Central memory CD8-positive, alpha-beta T cell (primary cell): ENCODE data around the gene NIPBL.

Source experiments
- ATAC-seq: fragments of 150-1000 bp; cut with Tn5 transposase; replicated peaks from 2 replicates; pipeline ENCODE4 v1.10.0; 2022; ENCODE audit warnings: mild to moderate bottlenecking, moderate FRiP score, moderate number of reproducible peaks; ENCODE audit not compliant: poor library complexity, severe bottlenecking; ENCODE audit errors: extremely low read depth
- DNase-seq, 2 donors: peaks; one replicate each; pipeline ENCODE4 v3.0.0; 2021; ENCODE audit warnings: low spot score in 2 of 2
- H3K27ac Mint-ChIP-seq: one replicate; pipeline ENCODE4 v1.8.0; 2022; ENCODE audit warnings: low read depth, mild to moderate bottlenecking, moderate library complexity, mixed read lengths
- H3K27me3 Mint-ChIP-seq: one replicate; pipeline ENCODE4 v1.8.0; 2022; ENCODE audit warnings: mixed read lengths
- H3K36me3 Mint-ChIP-seq: one replicate; pipeline ENCODE4 v1.8.0; 2022; ENCODE audit warnings: mild to moderate bottlenecking, moderate library complexity, mixed read lengths; ENCODE audit not compliant: insufficient read depth
- H3K4me1 Mint-ChIP-seq: one replicate; pipeline ENCODE4 v1.8.0; 2022; ENCODE audit warnings: mixed read lengths
- H3K4me3 Mint-ChIP-seq: one replicate; pipeline ENCODE4 v1.8.0; 2022; ENCODE audit warnings: mild to moderate bottlenecking, moderate library complexity, mixed read lengths
- H3K9me3 Mint-ChIP-seq: one replicate; pipeline ENCODE4 v1.8.0; 2022; ENCODE audit warnings: mixed read lengths

Gene NIPBL

GRCh38 chr5:36861871-36862270 lies 14.7 kb upstream of the NIPBL start:
- ATAC-seq (no peak), DNase-seq (no peak)
- H3K4me3 Mint-ChIP-seq: no peak overlapping the region
- no peaks in the 10 kb centered on the region for H3K36me3 Mint-ChIP-seq
- peaks cover 8% of the 10 kb centered on the region for H3K27me3 Mint-ChIP-seq
- H3K27ac Mint-ChIP-seq: no peak overlapping the region
- no peaks in the 10 kb centered on the region for H3K4me1 Mint-ChIP-seq
- H3K9me3 Mint-ChIP-seq: no peaks in the 10 kb centered on the region

GRCh38 chr5:36870399-36871040 lies 6.0 kb upstream of the NIPBL start:
- Mint-ChIP-seq H3K36me3 (peaks cover 9% of the 10 kb centered on the region), H3K9me3 (no peaks in the 10 kb centered on the region), H3K4me3 (no peak overlapping the region), H3K4me1 (peaks cover 24% of the 10 kb centered on the region), H3K27ac (no peak overlapping the region), H3K27me3 (no peaks in the 10 kb centered on the region)
- DNase-seq (no peak), ATAC-seq (peak; percentile 77)

GRCh38 chr5:36874465-36874864 lies 2.1 kb upstream of the NIPBL start:
- Mint-ChIP-seq H3K9me3 (no peaks in the 10 kb centered on the region), H3K4me3 (peak overlapping the region; percentile 85), H3K36me3 (peaks cover 30% of the 10 kb centered on the region), H3K27me3 (no peaks in the 10 kb centered on the region), H3K4me1 (peaks cover 46% of the 10 kb centered on the region), H3K27ac (peak overlapping the region; percentile 98)
- ATAC-seq: no peak
- DNase-seq: no peak

- peak overlapping the region; percentile 85 for H3K4me3 Mint-ChIP-seq
- peaks cover 44% of the 10 kb centered on the region for H3K4me1 Mint-ChIP-seq
Observed at GRCh38 chr5:36875051-36875789, 1.3 kb upstream of the NIPBL start.

GRCh38 chr5:36875790-36876298 lies 725 bp upstream of the NIPBL start:
- no peaks in the 10 kb centered on the region for H3K27me3 Mint-ChIP-seq
- DNase-seq (peak; percentile 61), ATAC-seq (peak; percentile 61)
- H3K27ac Mint-ChIP-seq: peak overlapping the region; percentile 98
- H3K4me1 Mint-ChIP-seq: peaks cover 42% of the 10 kb centered on the region
- H3K36me3 Mint-ChIP-seq: peaks cover 30% of the 10 kb centered on the region
- H3K4me3 Mint-ChIP-seq: peak overlapping the region; percentile 85
- H3K9me3 Mint-ChIP-seq: no peaks in the 10 kb centered on the region

More at GRCh38 chr5:36875051-36875789, 1.3 kb upstream of the NIPBL start:
- ATAC-seq (peak; percentile 14), DNase-seq (peak in 1 of 2 donors; percentile 19)
- no peaks in the 10 kb centered on the region for H3K9me3 Mint-ChIP-seq
- H3K36me3 Mint-ChIP-seq: peaks cover 30% of the 10 kb centered on the region
- no peaks in the 10 kb centered on the region for H3K27me3 Mint-ChIP-seq
- peak overlapping the region; percentile 98 for H3K27ac Mint-ChIP-seq

- H3K4me3 Mint-ChIP-seq: peak overlapping the region; percentile 85
- no peaks in the 10 kb centered on the region for H3K27me3 Mint-ChIP-seq
- ATAC-seq (peak; percentile 15), DNase-seq (peak; percentile 29 to 44)
- H3K27ac Mint-ChIP-seq: peak overlapping the region; percentile 98
- H3K36me3 Mint-ChIP-seq: peaks cover 30% of the 10 kb centered on the region
- H3K4me1 Mint-ChIP-seq: peaks cover 49% of the 10 kb centered on the region
- H3K9me3 Mint-ChIP-seq: no peaks in the 10 kb centered on the region
Observed at GRCh38 chr5:36876965-36877666, 547 bp downstream of the NIPBL start.

GRCh38 chr5:36877667-36878391 lies 1.3 kb downstream of the NIPBL start:
- Mint-ChIP-seq H3K9me3 (no peaks in the 10 kb centered on the region), H3K4me3 (peak overlapping the region; percentile 85), H3K27me3 (no peaks in the 10 kb centered on the region), H3K4me1 (peaks cover 52% of the 10 kb centered on the region), H3K36me3 (peaks cover 30% of the 10 kb centered on the region), H3K27ac (peak overlapping the region; percentile 98)
- ATAC-seq: no peak
- DNase-seq: no peak

- Mint-ChIP-seq H3K36me3 (peaks cover 28% of the 10 kb centered on the region), H3K27ac (peak overlapping the region; percentile 98), H3K27me3 (no peaks in the 10 kb centered on the region), H3K9me3 (no peaks in the 10 kb centered on the region), H3K4me1 (peaks cover 52% of the 10 kb centered on the region), H3K4me3 (peak overlapping the region; percentile 85)
- ATAC-seq (no peak), DNase-seq (no peak)
Observed at GRCh38 chr5:36878392-36879082, 2.0 kb downstream of the NIPBL start.

GRCh38 chr5:36879274-36880033 lies 2.9 kb downstream of the NIPBL start:
- ATAC-seq: no peak
- Mint-ChIP-seq H3K27ac (peak overlapping the region; percentile 98), H3K4me3 (peak overlapping the region; percentile 85), H3K36me3 (peaks cover 28% of the 10 kb centered on the region), H3K9me3 (no peaks in the 10 kb centered on the region), H3K4me1 (peaks cover 60% of the 10 kb centered on the region), H3K27me3 (no peaks in the 10 kb centered on the region)
- DNase-seq: no peak

- peak overlapping the region; percentile 27 for H3K4me3 Mint-ChIP-seq
- ATAC-seq: no peak
- peaks cover 22% of the 10 kb centered on the region for H3K36me3 Mint-ChIP-seq
- H3K4me1 Mint-ChIP-seq: peaks cover 56% of the 10 kb centered on the region
- no peak for DNase-seq
- H3K9me3 Mint-ChIP-seq: no peaks in the 10 kb centered on the region
- H3K27me3 Mint-ChIP-seq: no peaks in the 10 kb centered on the region
- no peak overlapping the region for H3K27ac Mint-ChIP-seq
Observed at GRCh38 chr5:36880761-36881160, 4.2 kb downstream of the NIPBL start.

- H3K9me3 Mint-ChIP-seq: no peaks in the 10 kb centered on the region
- no peaks in the 10 kb centered on the region for H3K27me3 Mint-ChIP-seq
- H3K36me3 Mint-ChIP-seq: peaks cover 17% of the 10 kb centered on the region
- peak overlapping the region; percentile 27 for H3K4me3 Mint-ChIP-seq
- ATAC-seq (no peak), DNase-seq (no peak)
- H3K4me1 Mint-ChIP-seq: peaks cover 58% of the 10 kb centered on the region
- H3K27ac Mint-ChIP-seq: peak overlapping the region; percentile 75
Observed at GRCh38 chr5:36881304-36881703, 4.7 kb downstream of the NIPBL start.
